ENCODE data around the gene TGFB2.
A peak's percentile ranks its signal among the peaks of the same experiment; 100 is the strongest.

Gene TGFB2

DNA sequence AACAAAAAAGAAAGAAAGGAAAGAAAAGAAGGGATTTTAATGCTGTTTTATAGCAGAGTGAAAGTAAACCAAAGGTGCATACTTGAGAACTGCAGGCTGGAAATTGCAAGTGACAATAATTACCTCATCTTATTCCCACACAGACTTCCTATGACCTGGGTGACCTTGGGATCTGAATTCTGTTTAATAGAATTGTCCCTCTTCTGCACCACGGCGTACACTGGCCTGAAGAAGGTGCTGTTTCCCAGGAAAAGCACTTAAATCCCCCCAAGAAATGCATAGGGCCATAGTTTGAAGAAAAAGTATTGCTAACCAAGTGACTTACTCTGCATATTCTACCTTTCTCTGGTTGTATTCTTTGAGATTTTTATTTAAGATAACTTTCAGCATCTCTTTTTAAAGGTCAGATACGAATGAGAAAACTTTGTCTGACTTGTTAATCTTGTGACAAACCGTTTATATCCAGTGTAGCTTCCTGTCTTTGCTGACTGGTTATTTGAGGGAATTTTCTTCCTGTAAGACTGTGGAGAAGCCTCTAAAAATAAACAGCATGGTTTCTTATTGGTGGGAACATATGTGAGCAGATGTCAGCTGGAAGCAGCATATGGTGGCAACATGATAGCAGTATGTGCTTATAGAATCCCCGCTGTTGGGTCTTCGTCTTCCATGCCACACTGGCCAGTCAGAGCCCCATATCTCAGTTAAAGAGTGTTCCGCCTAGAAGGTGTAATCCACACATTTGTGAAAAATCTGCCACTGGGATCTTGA, 16.3 kb downstream of the TGFB2 start:
- no peak for DNase-seq (ENCODE audit: low read depth)

DNA sequence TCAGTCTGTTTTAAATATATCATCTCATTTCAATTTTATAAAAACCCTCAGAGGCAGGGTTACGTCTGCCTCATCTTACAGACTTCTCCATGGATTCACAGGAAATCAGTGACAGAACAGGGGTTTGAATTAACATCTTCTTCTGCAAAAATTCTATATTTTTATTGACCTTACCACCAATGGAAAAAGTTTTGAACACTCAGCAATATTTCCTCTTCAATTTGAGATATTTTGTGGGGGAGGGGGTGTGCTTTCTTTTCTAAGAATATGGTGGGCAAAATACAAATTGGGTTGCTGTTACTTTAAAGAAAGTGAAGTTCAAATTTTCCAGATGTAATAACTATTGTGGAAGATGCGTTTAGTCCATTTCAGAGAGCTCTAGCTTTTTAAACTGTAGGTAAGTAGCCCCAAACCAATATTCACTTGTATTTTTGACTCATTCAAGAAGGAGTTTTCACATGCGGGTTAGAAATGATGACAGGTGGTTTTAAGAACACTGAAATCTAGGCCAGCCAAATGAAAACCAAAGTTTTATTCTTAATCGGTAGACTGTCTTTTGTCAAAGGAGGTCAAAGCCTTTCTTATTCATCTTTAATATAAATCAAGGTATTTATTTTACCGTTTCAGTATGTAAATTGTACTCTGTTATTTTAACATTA, 17.4 kb downstream of the TGFB2 start:
- DNase-seq (ENCODE audit: low read depth), result no peak

DNA sequence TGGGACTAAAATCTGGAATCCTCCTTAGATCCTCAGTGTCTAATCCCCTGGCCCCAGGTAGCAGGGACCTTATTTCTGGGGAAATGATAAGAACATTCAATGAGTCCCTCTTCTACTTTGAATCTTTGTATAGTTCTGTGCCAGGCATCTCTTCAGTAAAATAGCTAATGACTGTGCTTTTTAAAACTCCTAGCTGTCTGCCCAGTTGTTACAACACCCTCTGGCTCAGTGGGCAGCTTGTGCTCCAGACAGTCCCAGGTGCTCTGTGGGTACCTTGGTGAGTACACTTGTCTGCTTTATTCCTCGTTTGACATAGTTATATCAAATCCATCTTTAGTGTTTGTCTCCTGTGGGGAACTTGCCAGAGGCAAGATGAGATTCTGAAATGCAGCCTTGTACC, 18.0 kb downstream of the TGFB2 start:
- no peak for DNase-seq (ENCODE audit: low read depth)

GRCh38 chr1:218364028-218364710, 19.0 kb downstream of the TGFB2 start:
- DNase-seq (ENCODE audit: low read depth), result no peak

GRCh38 chr1:218365226-218365999, 20.3 kb downstream of the TGFB2 start:
- no peak for DNase-seq (ENCODE audit: low read depth)

DNA sequence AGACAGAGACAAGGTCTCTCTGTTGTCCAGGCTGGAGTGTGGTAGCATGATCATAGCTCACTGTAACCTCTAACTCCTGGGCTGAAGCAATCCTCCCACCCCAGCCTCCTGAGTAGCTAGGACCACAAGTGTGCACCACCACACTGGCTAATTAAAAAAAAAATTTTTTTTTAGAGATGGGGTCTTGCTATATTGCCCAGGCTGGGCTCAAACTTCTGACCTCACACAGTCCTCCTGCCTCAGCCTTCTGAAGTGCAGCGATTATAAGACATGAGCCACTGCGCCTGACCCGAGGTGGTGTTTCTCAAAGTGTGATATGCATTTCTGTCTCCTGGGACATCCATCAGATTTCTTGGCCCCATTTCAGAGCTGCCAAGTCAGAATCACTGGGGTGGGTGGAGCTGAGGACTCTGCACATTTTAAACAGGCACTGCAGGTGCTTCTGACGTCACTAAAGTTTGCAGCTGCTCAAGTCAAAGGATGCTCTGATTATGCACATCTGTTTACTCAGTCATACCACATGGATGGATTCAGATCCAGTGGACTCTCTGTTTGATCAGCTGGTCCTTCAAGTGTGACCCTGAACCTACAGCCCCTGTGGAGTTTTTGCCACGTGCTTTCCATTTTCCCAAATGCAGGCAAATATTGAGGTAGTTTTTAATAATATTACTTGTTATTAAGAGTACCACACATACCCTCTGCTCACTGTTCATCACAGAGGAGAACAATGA, 21.4 kb downstream of the TGFB2 start:
- no peak for DNase-seq (ENCODE audit: low read depth)

- DNase-seq (ENCODE audit: low read depth), result no peak
These were observed 22.0 kb downstream of the TGFB2 start for GRCh38 chr1:218367118-218367517.

GRCh38 chr1:218368686-218369085, 23.6 kb downstream of the TGFB2 start:
- DNase-seq (ENCODE audit: low read depth), result no peak

- DNase-seq (ENCODE audit: low read depth), result no peak
These were observed 24.8 kb downstream of the TGFB2 start for GRCh38 chr1:218369688-218370511.

GRCh38 chr1:218371927-218372672, 27.0 kb downstream of the TGFB2 start:
- peak; percentile 71 for DNase-seq (ENCODE audit: low read depth)

DNA sequence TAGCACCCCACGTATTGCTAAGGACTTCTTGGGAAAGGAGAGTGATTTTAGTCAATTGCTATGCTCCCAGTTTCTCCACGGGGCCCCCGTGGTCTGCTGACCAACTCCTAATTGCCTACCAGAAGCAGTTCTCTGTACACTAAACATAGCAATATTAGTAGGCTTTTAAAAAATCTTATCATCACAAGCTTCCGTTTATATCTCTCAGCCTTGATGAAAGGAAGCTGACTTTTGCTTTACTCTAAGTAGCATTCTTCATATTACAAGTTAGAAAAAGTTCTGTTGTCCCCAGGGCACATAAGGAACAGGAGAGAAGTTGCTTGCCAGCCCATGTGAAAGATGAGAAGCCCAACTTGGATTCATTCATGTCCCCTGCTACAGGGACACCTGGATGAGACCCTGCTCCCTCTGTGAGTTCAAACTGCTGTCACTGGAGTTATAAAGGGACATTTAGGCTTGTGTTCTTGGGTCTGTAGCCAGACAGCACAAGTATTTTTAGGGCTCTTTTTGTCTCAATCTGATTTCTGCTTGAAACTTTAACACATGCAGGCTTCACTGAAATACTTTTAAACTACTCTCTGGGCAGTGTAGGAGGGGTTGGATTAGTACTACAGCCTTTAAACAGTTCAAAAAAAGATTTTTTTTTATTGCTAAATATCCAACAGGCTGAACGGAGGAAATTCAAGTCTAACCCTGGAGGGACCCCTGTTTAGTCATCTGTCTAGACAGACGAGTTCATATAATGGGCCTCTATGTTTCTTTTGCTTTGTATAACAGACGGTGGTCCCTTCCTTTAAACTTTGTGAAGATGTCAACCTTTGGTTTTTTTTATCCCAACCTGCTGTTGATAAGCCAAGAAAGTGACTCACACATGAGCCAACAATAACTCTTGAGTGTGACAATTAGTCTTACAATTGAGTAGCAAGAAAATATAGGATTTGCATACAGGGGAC, 29.5 kb downstream of the TGFB2 start:
- DNase-seq (ENCODE audit: low read depth), result no peak

GRCh38 chr1:218376722-218377121, 31.6 kb downstream of the TGFB2 start:
- no peak for DNase-seq (ENCODE audit: low read depth)

DNA sequence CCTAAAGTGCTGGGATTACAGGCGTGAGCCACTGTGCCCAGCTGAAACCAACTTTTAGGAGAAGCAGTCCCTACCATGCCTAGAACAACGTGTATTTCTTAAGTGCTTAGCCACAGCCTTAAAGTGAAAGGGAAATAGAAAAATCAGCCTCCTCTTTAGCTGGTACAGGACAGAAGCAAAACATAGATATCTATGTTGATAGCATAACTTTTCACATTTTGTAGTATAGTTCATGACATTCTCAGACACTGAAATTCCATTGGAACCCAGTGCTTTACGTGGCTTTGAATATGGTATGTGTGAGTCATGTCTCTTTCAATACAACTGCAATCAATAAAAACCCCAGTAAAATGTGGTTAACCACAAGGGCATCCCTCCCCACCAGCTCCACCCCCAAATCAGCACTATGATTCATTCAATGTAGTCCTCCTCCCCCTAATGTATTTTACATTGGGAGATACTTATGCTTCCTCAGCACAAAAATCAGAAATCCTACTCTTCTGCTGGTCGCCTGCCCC, 32.1 kb downstream of the TGFB2 start:
- peak; percentile 86 for DNase-seq (ENCODE audit: low read depth)

DNA sequence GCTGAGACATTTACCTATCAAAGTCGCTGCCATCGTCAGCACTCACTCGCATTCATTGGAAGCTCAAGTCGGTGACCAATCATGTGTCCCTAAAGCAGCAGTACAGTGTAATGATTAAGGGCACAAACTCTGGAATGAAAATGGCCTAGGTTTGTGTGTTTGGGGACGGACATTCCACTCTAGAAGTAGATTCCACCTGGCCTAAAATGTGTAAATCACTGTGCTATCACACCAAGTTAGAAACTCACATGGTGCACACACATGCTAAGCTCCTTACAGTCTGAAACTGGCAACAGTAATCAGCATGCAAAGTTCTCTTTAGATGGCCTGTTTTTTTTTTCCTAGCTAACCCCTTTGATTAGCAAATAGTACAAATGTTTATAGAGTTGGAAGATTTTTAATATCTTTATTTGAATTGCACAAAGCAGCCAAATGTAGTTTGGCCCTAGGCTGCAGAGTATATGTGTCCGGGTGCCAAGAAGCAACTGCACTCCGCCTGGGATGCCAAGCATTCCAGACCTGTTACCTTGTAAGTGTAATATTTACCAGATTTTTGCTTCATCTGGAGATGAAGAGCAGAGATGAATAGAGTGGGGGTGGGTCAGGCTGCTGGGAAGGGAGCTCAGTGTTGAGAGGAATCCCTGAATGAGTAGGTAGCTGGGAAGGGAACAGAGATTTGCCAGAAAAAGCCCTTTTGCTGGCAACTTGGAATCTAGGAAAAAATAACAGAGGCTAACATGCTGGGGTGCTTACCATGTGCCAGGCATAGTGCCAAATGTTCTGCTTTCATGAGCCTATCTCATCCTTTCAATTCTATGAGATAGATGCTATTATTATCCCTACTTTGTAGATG, 35.2 kb downstream of the TGFB2 start:
- peak; percentile 40 for DNase-seq (ENCODE audit: low read depth)

- no peak for DNase-seq (ENCODE audit: low read depth)
These were observed 37.1 kb downstream of the TGFB2 start for GRCh38 chr1:218382261-218382660.

GRCh38 chr1:218383051-218383450, 37.9 kb downstream of the TGFB2 start:
- DNase-seq (ENCODE audit: low read depth), result no peak

GRCh38 chr1:218383681-218384080, 38.5 kb downstream of the TGFB2 start:
- DNase-seq (ENCODE audit: low read depth), result no peak

GRCh38 chr1:218384581-218384993, 39.5 kb downstream of the TGFB2 start:
- no peak for DNase-seq (ENCODE audit: low read depth)

All from fibroblast of the conjunctiva (primary cell).